ENCODE results near the gene S100A9.

DNA sequence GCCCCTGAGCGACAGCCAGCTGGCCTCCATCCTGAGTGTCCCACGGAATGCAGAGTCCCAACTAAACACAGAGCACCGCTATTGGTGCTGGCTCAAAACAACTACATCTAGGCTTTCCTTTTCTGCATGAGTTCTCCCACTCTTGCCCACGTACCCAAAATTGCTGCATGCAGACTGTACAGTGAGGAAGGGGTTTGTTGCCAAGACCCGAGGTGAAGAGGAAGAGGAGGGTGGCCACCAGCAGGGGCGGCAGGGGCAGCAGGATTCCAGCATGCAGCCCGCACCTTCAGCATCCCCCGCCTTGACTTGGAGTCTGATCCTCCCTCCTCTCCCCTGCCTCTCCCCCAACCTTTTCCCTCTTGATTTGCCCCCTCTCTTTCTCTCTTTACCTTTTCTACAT is 8.0 kb downstream of the S100A9 start:
- TF ChIP-seq, protein P1, sequence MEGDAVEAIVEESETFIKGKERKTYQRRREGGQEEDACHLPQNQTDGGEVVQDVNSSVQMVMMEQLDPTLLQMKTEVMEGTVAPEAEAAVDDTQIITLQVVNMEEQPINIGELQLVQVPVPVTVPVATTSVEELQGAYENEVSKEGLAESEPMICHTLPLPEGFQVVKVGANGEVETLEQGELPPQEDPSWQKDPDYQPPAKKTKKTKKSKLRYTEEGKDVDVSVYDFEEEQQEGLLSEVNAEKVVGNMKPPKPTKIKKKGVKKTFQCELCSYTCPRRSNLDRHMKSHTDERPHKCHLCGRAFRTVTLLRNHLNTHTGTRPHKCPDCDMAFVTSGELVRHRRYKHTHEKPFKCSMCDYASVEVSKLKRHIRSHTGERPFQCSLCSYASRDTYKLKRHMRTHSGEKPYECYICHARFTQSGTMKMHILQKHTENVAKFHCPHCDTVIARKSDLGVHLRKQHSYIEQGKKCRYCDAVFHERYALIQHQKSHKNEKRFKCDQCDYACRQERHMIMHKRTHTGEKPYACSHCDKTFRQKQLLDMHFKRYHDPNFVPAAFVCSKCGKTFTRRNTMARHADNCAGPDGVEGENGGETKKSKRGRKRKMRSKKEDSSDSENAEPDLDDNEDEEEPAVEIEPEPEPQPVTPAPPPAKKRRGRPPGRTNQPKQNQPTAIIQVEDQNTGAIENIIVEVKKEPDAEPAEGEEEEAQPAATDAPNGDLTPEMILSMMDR (IDR thresholded peaks at IDR 0.05; ENCODE audit: control extremely low read depth in 1 of 3, insufficient read depth in 1 of 3, low read depth in 1 of 3, low read length in 3 of 3), result no peak
- TF ChIP-seq, protein P2, sequence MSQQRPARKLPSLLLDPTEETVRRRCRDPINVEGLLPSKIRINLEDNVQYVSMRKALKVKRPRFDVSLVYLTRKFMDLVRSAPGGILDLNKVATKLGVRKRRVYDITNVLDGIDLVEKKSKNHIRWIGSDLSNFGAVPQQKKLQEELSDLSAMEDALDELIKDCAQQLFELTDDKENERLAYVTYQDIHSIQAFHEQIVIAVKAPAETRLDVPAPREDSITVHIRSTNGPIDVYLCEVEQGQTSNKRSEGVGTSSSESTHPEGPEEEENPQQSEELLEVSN (IDR thresholded peaks at IDR 0.05), result no peak
- TF ChIP-seq POLR2A (IDR thresholded peaks at IDR 0.05; ENCODE audit: control extremely low read depth in 1 of 2, low read depth in 2 of 2, low read length in 2 of 2) (no peak), CEBPB (IDR thresholded peaks at IDR 0.05; ENCODE audit: low read depth, low read length) (no peak), CBX5 (IDR thresholded peaks at IDR 0.05; ENCODE audit: low read depth, low read length) (no peak), JUND (IDR thresholded peaks at IDR 0.05; ENCODE audit: low read length) (no peak), YY1 (IDR thresholded peaks at IDR 0.05; ENCODE audit: low read depth, low read length) (no peak), RAD21 (IDR thresholded peaks at IDR 0.05 in 1 of 2, conservative IDR thresholded peaks at IDR 0.05 in 1 of 2; ENCODE audit: low read depth in 2 of 2, low read length in 2 of 2) (no peak), BCL11A (IDR thresholded peaks at IDR 0.05; ENCODE audit: low read depth in 2 of 2, low read length in 2 of 2) (no peak)
- TF ChIP-seq, protein P3, sequence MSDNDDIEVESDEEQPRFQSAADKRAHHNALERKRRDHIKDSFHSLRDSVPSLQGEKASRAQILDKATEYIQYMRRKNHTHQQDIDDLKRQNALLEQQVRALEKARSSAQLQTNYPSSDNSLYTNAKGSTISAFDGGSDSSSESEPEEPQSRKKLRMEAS (IDR thresholded peaks at IDR 0.05), result no peak
